Measurements from ENCODE around the gene KIAA1217. TPM values are rescaled to one million over a fixed set of nuclear protein-coding genes. Genes with fewer than 3 reads are reported as not detected.

KIAA1217 gene
- total and polyA plus RNA-seq, 9 of the 15 experiments (the other 6 are each of a cell fraction or from before 2014, with no cell fraction given), result 0.04 TPM; not detected in 8

DNA sequence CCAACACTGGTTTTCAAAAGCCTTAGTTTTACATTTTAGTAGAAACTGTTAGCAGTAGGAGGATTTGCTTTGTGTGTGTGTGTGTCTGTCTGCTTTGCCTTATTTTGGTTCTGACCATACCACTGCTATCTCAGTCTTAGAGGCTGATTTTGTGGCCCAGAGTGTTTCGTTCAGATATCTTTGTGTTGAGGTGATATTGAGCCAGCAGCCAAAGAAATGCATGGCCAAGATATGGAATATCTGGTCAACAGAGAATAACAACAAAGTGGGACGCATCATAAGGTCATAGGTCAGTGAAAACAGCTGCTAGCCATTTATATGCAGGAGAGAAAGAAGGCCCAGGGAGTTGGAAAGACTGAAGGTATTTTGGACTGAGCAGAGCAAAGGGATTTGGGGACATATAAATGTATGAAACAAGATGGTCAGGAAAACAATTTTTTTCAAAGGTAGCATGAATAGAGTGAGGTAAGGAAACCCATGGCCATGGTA is 47.7 kb downstream of the KIAA1217 start:
- Histone ChIP-seq H3K4me2 (ENCODE audit: insufficient read depth, low read length) (no peak overlapping the region), H4K20me1 (replicated peaks; ENCODE audit: control insufficient read depth, insufficient read depth, low read length) (no peaks in the 10 kb centered on the region), H3K4me1 (replicated peaks in 1 of 2; ENCODE audit: control insufficient read depth in 2 of 2, insufficient read depth in 2 of 2, low read length in 2 of 2) (no peaks in the 10 kb centered on the region), H3K9ac (ENCODE audit: insufficient read depth in 1 of 2, low read depth in 2 of 2, low read length in 2 of 2) (no peak overlapping the region), H3K79me2 (ENCODE audit: control insufficient read depth, insufficient read depth, low read length) (no peaks in the 10 kb centered on the region), H2AFZ (ENCODE audit: low read depth, low read length) (no peak overlapping the region), H3K9me1 (ENCODE audit: control insufficient read depth, insufficient read depth, low read length) (no peaks in the 10 kb centered on the region), H3K9me3 (replicated peaks; ENCODE audit: control insufficient read depth, insufficient read depth, low read depth, low read length) (no peaks in the 10 kb centered on the region), H3K36me3 (ENCODE audit: control insufficient read depth, insufficient read depth, low read length) (no peaks in the 10 kb centered on the region), H3K4me3 (no peak overlapping the region), H3K27ac (ENCODE audit: extremely low read depth, low read depth, low read length) (no peak overlapping the region), H3K27me3 (ENCODE audit: control insufficient read depth in 2 of 2, insufficient read depth in 2 of 2, low read length in 2 of 2) (peaks cover 0 to 6% of the 10 kb centered on the region in 2 experiments; a peak in 1 of 5 replicates)
- in situ Hi-C loops (cut with MboI) (no loop called here), intact Hi-C loops (cut with micrococcal nuclease) (no loop called here)
- POLR2A ChIA-PET, result no interaction called here
- peak in 1 of 4 experiments; percentile 12 for DNase-seq (ENCODE audit: extremely low read depth in 1 of 4, low spot score in 3 of 4)
- 0% methylated on average over 2 of the region's 2 CpGs for WGBS (ENCODE audit: insufficient coverage, low coverage, missing lambda C conversion rate)
- BruUV-seq (replicated peaks), result no TSS peak
- TF ChIP-seq CBFA2T3 (IDR thresholded peaks at IDR 0.05) (peak; percentile 69), NCOR1 (IDR thresholded peaks at IDR 0.05) (peak; percentile 24; the same call in 1 of the 2 replicates), CBFA2T2 (conservative IDR thresholded peaks at IDR 0.05) (peak; percentile 60), TAL1 (IDR thresholded peaks at IDR 0.05) (peak; percentile 54; the same call in 1 of the 2 replicates), KDM2B (CRISPR knock-in tag; IDR thresholded peaks at IDR 0.05) (no peak), TEAD4 (IDR thresholded peaks at IDR 0.05; ENCODE audit: low read length) (peak; percentile 43; the same call in 1 of the 2 replicates), TEAD4 (CRISPR knock-in tag; IDR thresholded peaks at IDR 0.05; ENCODE audit: borderline replicate concordance) (no peak), NR2C1 (IDR thresholded peaks at IDR 0.05) (peak; percentile 37; the same call in 1 of the 2 replicates), NR2C1 (tag; IDR thresholded peaks at IDR 0.05) (peak; percentile 64), NR1H2 (CRISPR knock-in tag; IDR thresholded peaks at IDR 0.05) (no peak)
- ATAC-seq, result no peak
- FAIRE-seq, result no peak
- CTCF ChIA-PET (ENCODE audit: low intra/inter-chr PET ratio), result no interaction called here
